H1 (cell line): Measurements from ENCODE around the gene KCND1. TPM values are rescaled to one million over a fixed set of nuclear protein-coding genes. Genes with fewer than 3 reads are reported as not detected.

Experiments
- TAF7 ChIP-seq: optimal IDR thresholded peaks from 2 replicates; pipeline ENCODE3; 2011; ENCODE audit warnings: low read depth, mild to moderate bottlenecking, inconsistent platforms, low read length, moderate library complexity, borderline replicate concordance
- polyA plus RNA-seq, 7 experiments: library from polyadenylated mRNA; depleted of rRNA in 3 of 7; stranded (reverse) in 5 of 7; unstranded in 2 of 7; fragments of >200 nt in 5 of 7; fragments of 200-250 nt in 2 of 7; gene quantifications; 1 replicate in 5 of 7; 2 replicates in 1 of 7; 4 replicates in 1 of 7; pipeline versions ENCODE4 v1.2.1 to v1.2.3, GENCODE V29; 2011 to 2013; ENCODE audit warnings: missing spikeins in 2 of 7, mixed read lengths in 2 of 7
- total RNA-seq: library from RNA; stranded (reverse); fragmentation: NEBNext Ultra II Directional; extraction: Animal tissue kit (Norgen Biotek cat#: 25700); gene quantifications from 2 replicates; pipeline ENCODE4 v1.2.1, GENCODE V29; 2021

The KCND1 gene
- total and polyA plus RNA-seq, 2 of the 8 experiments (the other 6 are each of a cell fraction or from before 2014, with no cell fraction given), result 3.1 to 6.8 TPM

GRCh38 chrX:48939524-48940228 is 32.0 kb downstream of the KCND1 start (continued):
- no peak for TF ChIP-seq TAF7
